AG09309 (cell line): Measurements from ENCODE around the gene MXD4.

Experiments used
- DNase-seq: peaks from one replicate; pipeline ENCODE4 v3.0.0-alpha.2; 2010; ENCODE audit warnings: low read depth
- H3K4me3 ChIP-seq: 2 replicates; pipeline ENCODE4 v1.5.1; 2011; ENCODE audit warnings: mild to moderate bottlenecking, low read depth, low read length, moderate library complexity; ENCODE audit not compliant: control insufficient read depth
- TF ChIP-seq, protein P1 (sequence below): IDR thresholded peaks from 2 replicates; pipeline ENCODE4 v1.5.1; 2011; ENCODE audit warnings: mild to moderate bottlenecking, low read depth, low read length, inconsistent platforms; ENCODE audit not compliant: insufficient read depth, control insufficient read depth; ENCODE audit errors: missing control alignments

Gene MXD4

DNA sequence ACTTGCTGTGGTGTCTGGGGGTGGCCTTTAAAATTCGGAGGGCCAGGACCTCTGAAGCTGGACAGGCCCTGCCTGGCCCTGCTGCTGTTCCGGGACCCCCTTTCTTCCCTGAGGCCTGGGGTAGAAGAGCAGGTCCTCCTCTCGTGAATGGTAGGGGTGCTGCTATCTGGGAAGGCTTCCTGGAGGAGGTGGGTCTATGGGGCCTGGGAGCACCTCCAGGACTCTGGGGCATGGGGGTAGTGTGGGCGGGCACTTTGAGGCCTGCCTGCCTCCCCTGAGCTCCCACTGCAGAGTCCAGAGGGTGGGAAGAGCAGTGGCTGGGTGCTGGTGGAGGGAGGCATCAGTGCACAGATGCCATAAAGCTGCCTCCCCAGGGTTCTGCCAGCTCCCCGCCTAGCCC lies 4.9 kb upstream of the MXD4 start:
- DNase-seq = no peak
- no peak overlapping the region for H3K4me3 ChIP-seq
- TF ChIP-seq, protein P1, sequence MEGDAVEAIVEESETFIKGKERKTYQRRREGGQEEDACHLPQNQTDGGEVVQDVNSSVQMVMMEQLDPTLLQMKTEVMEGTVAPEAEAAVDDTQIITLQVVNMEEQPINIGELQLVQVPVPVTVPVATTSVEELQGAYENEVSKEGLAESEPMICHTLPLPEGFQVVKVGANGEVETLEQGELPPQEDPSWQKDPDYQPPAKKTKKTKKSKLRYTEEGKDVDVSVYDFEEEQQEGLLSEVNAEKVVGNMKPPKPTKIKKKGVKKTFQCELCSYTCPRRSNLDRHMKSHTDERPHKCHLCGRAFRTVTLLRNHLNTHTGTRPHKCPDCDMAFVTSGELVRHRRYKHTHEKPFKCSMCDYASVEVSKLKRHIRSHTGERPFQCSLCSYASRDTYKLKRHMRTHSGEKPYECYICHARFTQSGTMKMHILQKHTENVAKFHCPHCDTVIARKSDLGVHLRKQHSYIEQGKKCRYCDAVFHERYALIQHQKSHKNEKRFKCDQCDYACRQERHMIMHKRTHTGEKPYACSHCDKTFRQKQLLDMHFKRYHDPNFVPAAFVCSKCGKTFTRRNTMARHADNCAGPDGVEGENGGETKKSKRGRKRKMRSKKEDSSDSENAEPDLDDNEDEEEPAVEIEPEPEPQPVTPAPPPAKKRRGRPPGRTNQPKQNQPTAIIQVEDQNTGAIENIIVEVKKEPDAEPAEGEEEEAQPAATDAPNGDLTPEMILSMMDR = no peak

DNA sequence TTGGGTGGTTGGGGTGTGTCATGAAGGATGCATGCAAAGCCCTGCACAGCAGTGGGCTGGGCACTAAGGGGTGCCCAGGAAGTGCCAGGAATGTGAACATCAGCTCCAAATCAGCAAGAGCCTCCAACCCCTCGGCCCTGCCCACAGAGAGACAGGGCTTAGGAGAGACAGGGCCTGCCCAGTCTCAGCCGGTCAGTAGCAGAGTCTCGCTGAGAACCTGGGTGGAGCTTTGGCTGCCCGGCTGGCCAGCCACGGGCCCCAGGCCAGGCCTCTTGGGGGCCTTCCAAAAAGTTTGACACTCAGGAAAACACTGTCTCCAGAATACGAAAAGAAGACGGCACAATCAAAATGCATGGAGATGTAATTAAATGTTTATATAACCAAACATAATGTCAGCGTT lies 4.3 kb upstream of the MXD4 start:
- peak; percentile 21 for DNase-seq
- no peak overlapping the region for H3K4me3 ChIP-seq
- TF ChIP-seq, protein P1 = no peak

DNA sequence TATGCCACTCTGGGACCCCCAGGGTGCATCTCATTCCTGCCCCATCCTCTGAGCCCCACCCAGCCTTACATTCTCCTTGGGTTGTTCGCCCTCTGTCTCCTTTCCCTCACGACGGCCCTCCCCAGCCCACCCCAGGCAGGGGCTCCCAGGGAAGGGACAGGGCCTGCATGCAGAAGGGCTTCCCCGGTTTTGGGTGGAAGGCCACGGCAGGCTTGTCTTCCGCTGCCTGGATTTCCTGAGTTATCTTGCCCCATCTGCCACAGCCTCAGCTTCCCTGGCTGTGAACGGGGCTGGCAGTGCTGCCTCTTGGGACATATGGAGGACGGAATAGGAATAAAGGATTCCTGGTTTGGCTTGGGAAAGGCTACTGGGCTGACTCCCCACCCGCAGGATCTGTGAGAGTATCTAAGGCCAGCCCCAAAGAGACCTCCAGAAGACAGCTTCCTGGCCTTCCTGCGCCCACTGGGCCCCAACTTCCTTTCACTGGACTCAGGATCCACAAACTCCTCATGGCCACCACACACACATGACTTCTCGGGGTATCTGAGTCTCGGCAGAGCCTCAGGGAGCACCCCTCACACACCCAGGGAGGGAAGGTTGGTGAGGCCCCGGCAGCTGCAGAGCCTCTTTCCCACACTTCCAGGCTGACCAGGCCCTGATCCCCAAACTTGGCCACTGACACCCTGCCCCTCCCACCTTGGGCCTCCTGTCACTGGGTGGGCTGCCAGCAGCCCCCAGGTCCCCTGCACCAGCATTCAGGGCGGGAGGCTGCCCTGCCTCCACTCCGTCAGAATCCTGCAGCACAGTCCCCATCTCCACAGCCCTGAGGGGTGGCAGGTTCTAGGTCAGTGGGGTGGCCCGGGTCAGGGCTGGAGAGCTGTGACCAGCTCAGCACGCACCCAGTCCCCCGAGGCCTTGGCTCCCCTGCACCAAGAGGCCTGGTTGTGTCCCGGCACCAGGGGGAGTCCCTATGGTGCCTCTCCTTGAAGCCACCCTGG lies 3.5 kb upstream of the MXD4 start:
- H3K4me3 ChIP-seq = no peak overlapping the region
- TF ChIP-seq, protein P1 = peak; percentile 23
- no peak for DNase-seq

DNA sequence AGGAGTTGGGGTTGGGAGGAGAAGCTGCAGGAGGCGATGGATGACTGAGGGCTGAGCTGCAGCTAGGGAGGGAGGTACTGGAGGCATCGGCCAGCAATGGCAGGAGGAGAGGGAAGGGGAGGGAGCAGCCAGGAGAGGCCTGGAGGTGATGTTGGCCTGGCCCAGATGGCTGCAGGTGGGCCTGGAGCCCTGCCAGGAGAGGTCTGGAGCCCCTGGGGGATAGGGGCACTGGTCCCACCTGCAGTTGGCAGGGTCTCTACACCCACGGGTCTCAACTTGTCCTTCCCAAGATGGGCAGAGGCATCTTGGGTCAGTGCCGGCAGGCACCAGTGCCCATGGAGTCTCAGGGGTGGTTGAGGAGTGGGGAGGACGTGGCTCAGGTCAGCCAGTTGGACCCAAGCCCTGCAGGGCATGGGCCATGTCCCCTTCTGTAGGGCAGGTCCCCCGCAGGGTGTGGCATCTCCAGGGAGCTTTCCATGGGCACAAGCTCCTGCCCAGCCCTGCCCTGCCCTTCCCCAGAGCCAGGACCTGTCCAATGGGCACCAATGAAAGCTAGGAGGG lies 2.7 kb upstream of the MXD4 start:
- no peak overlapping the region for H3K4me3 ChIP-seq
- DNase-seq = no peak
- TF ChIP-seq, protein P1 = no peak

DNA sequence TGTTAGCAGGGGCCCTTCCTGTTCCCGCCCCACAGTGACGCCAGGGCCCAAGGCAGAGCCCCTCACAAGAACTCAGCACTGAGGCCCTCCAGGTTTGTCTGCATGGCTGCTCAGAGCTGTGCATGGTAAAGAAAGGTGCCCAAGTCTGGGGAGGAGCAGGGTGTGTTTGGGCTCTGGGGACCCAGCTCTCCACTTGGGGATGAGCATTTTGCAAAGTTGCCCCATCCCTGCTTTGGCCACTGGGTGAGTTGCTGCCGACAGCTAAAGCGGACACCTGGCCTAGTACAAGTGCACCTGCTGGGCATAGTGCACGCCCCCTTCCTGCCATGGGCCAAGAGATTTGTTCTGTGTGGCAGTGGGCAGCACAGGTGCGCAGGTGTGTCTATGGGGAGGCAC lies 2.0 kb upstream of the MXD4 start:
- H3K4me3 ChIP-seq = no peak overlapping the region
- TF ChIP-seq, protein P1 = no peak
- DNase-seq = no peak

DNA sequence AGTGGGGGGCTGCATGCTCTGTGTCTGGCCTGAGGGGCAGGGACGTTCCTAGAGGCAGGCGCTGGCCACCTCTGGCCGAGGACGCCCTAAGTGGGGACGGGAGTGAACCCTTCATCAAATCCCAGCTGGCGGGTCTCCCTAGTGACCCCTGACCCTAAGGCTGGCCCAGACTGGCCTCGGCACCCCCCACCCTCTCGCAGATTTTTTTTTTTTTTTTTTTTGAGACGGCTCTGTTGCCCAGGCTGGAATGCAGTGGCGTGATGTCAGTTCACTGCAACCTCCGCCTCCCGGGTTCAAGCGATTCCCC lies 988 bp upstream of the MXD4 start:
- peak overlapping the region; percentile 50 for H3K4me3 ChIP-seq
- TF ChIP-seq, protein P1 = no peak
- no peak for DNase-seq
